ENCODE data around the gene CTDSP1.
A peak's percentile ranks its signal among the peaks of the same experiment; 100 is the strongest.

Gene CTDSP1

GRCh38 chr2:218406209-218406948 is 6.7 kb downstream of the CTDSP1 start:
- H2AFZ ChIP-seq (ENCODE audit: low read length): peak overlapping the region; percentile 92
- H3K9me3 ChIP-seq (replicated peaks; ENCODE audit: insufficient read depth, low read length): no peaks in the 10 kb centered on the region
- H3K36me3 ChIP-seq (replicated peaks; ENCODE audit: insufficient read depth, low read length): no peaks in the 10 kb centered on the region
- peak overlapping the region; percentile 98 for H3K4me2 ChIP-seq (ENCODE audit: low read depth, low read length)
- no peaks in the 10 kb centered on the region for H3K9me2 ChIP-seq (replicated peaks; ENCODE audit: insufficient read depth, low read length)
- peaks cover 14% of the 10 kb centered on the region for H3K79me2 ChIP-seq (ENCODE audit: low read length)
- peak overlapping the region; percentile 50; the same call in 1 of the 2 replicates for H3K27ac ChIP-seq (ENCODE audit: low read length)
- peak overlapping the region; percentile 52; the same call in 1 of the 2 replicates for H3K9ac ChIP-seq (ENCODE audit: low read length)
- no peak for TF ChIP-seq EZH2 (optimal IDR thresholded peaks at IDR 0.05; ENCODE audit: low read depth, low read length)
- peak; percentile 76 for TF ChIP-seq CTCF (IDR thresholded peaks at IDR 0.05; ENCODE audit: low read length)
- H3K4me1 ChIP-seq (ENCODE audit: low read length): peaks cover 21% of the 10 kb centered on the region
- peaks cover 9% of the 10 kb centered on the region; the same call in 1 of the 2 replicates for H3F3A ChIP-seq (ENCODE audit: insufficient read depth, low read length)
- peak overlapping the region; percentile 62 for H3K4me3 ChIP-seq (ENCODE audit: low read length)
- DNase-seq: peak; percentile 96
- no peaks in the 10 kb centered on the region for H3K27me3 ChIP-seq (replicated peaks; ENCODE audit: insufficient read depth, low read length)
- H4K20me1 ChIP-seq (ENCODE audit: insufficient read depth, low read length): no peaks in the 10 kb centered on the region

- H3K27ac ChIP-seq (ENCODE audit: low read length): peak overlapping the region; percentile 23; the same call in 1 of the 2 replicates
- H2AFZ ChIP-seq (ENCODE audit: low read length): peak overlapping the region; percentile 92
- H3K4me2 ChIP-seq (ENCODE audit: low read depth, low read length): peak overlapping the region; percentile 97
- H3K9me3 ChIP-seq (replicated peaks; ENCODE audit: insufficient read depth, low read length): no peaks in the 10 kb centered on the region
- no peaks in the 10 kb centered on the region for H3K9me2 ChIP-seq (replicated peaks; ENCODE audit: insufficient read depth, low read length)
- H3K4me1 ChIP-seq (ENCODE audit: low read length): peaks cover 17% of the 10 kb centered on the region
- H3K36me3 ChIP-seq (replicated peaks; ENCODE audit: insufficient read depth, low read length): no peaks in the 10 kb centered on the region
- H3F3A ChIP-seq (ENCODE audit: insufficient read depth, low read length): peaks cover 9% of the 10 kb centered on the region; the same call in 1 of the 2 replicates
- peak overlapping the region; percentile 52; the same call in 1 of the 2 replicates for H3K9ac ChIP-seq (ENCODE audit: low read length)
- TF ChIP-seq EZH2 (optimal IDR thresholded peaks at IDR 0.05; ENCODE audit: low read depth, low read length) (no peak), EZH2phosphoT487 (IDR thresholded peaks at IDR 0.05; ENCODE audit: low read length) (no peak), CTCF (IDR thresholded peaks at IDR 0.05; ENCODE audit: low read length) (no peak)
- no peak for DNase-seq
- H4K20me1 ChIP-seq (ENCODE audit: insufficient read depth, low read length): no peaks in the 10 kb centered on the region
- peaks cover 7% of the 10 kb centered on the region for H3K79me2 ChIP-seq (ENCODE audit: low read length)
- peak overlapping the region; percentile 61 for H3K4me3 ChIP-seq (ENCODE audit: low read length)
- no peaks in the 10 kb centered on the region for H3K27me3 ChIP-seq (replicated peaks; ENCODE audit: insufficient read depth, low read length)
These were observed 7.4 kb downstream of the CTDSP1 start for GRCh38 chr2:218406949-218407618.

- H3K9me3 ChIP-seq (replicated peaks; ENCODE audit: insufficient read depth, low read length): no peaks in the 10 kb centered on the region
- no peak overlapping the region for H3K4me2 ChIP-seq (ENCODE audit: low read depth, low read length)
- peaks cover 17% of the 10 kb centered on the region for H3K4me1 ChIP-seq (ENCODE audit: low read length)
- no peak overlapping the region for H3K27ac ChIP-seq (ENCODE audit: low read length)
- H3K9ac ChIP-seq (ENCODE audit: low read length): no peak overlapping the region
- peaks cover 9% of the 10 kb centered on the region; the same call in 1 of the 2 replicates for H3F3A ChIP-seq (ENCODE audit: insufficient read depth, low read length)
- TF ChIP-seq EZH2 (optimal IDR thresholded peaks at IDR 0.05; ENCODE audit: low read depth, low read length): no peak
- no peak for TF ChIP-seq CTCF (IDR thresholded peaks at IDR 0.05; ENCODE audit: low read length)
- no peak for TF ChIP-seq EZH2phosphoT487 (IDR thresholded peaks at IDR 0.05; ENCODE audit: low read length)
- no peaks in the 10 kb centered on the region for H4K20me1 ChIP-seq (ENCODE audit: insufficient read depth, low read length)
- H3K36me3 ChIP-seq (replicated peaks; ENCODE audit: insufficient read depth, low read length): no peaks in the 10 kb centered on the region
- no peaks in the 10 kb centered on the region for H3K9me2 ChIP-seq (replicated peaks; ENCODE audit: insufficient read depth, low read length)
- H3K27me3 ChIP-seq (replicated peaks; ENCODE audit: insufficient read depth, low read length): no peaks in the 10 kb centered on the region
- no peak overlapping the region for H2AFZ ChIP-seq (ENCODE audit: low read length)
- no peak overlapping the region for H3K4me3 ChIP-seq (ENCODE audit: low read length)
- no peak for DNase-seq
- H3K79me2 ChIP-seq (ENCODE audit: low read length): peaks cover under 1% of the 10 kb centered on the region; the same call in 1 of the 2 replicates
These were observed 8.0 kb downstream of the CTDSP1 start for GRCh38 chr2:218407717-218408116.
